Suprapubic skin (tissue), 4 donors: ENCODE data around the gene PTPRD.

Source experiments
- EP300 ChIP-seq: sonication (generic); formaldehyde crosslinking; IDR thresholded peaks from one replicate; pipeline ENCODE4 v1.6.1; 2017; ENCODE audit warnings: antibody characterized with exemption
- POLR2AphosphoS5 ChIP-seq, 3 donors: sonication (generic); formaldehyde crosslinking; IDR thresholded peaks; one replicate each; pipeline ENCODE4 v1.6.1; 2017; ENCODE audit warnings: antibody characterized with exemption in 3 of 3
- TF ChIP-seq, protein P1 (sequence below), 2 donors: fragments of 200-600 bp in 1 of 2; fragments of 450-650 bp in 1 of 2; sonication (generic) in 1 of 2; IDR thresholded peaks; one replicate each; pipeline ENCODE4 v1.5.1; 2016 to 2019; ENCODE audit warnings: antibody characterized with exemption in 2 of 2, mild to moderate bottlenecking in 1 of 2, moderate library complexity in 1 of 2

DNA sequence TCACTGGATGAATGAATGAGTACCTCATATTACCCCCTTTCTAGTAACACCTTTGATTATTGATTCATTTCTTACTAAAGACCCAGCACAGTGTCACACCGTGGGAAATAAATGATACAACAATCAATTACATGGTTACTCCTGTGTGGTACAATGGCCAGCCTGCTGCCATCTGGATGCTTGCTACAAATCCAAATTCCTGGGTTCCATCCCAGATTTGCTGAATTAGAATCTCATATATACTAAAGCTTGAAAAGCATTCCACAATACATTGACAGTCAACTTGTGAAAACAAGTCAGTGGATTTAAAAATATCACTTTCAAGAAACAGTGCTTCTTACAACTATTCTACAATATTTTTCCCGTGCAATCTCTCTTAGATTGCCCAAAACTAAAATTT, 989.3 kb downstream of the PTPRD start:
- TF ChIP-seq POLR2AphosphoS5 (IDR thresholded peaks at IDR 0.05): no peak
- TF ChIP-seq, protein P1, sequence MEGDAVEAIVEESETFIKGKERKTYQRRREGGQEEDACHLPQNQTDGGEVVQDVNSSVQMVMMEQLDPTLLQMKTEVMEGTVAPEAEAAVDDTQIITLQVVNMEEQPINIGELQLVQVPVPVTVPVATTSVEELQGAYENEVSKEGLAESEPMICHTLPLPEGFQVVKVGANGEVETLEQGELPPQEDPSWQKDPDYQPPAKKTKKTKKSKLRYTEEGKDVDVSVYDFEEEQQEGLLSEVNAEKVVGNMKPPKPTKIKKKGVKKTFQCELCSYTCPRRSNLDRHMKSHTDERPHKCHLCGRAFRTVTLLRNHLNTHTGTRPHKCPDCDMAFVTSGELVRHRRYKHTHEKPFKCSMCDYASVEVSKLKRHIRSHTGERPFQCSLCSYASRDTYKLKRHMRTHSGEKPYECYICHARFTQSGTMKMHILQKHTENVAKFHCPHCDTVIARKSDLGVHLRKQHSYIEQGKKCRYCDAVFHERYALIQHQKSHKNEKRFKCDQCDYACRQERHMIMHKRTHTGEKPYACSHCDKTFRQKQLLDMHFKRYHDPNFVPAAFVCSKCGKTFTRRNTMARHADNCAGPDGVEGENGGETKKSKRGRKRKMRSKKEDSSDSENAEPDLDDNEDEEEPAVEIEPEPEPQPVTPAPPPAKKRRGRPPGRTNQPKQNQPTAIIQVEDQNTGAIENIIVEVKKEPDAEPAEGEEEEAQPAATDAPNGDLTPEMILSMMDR (IDR thresholded peaks at IDR 0.05): no peak
- TF ChIP-seq EP300: no peak
